Measurements from ENCODE around the gene AKAP13.

AKAP13 gene

GRCh38 chr15:85633859-85634258, 253.5 kb downstream of the AKAP13 start:
- DNase-seq (ENCODE audit: low spot score): no peak
- TF ChIP-seq CTCF (IDR thresholded peaks at IDR 0.05; ENCODE audit: extremely low read depth, missing control alignments): no peak

- no peak for DNase-seq (ENCODE audit: low spot score)
These were observed 255.9 kb downstream of the AKAP13 start for GRCh38 chr15:85636351-85636750.

GRCh38 chr15:85639752-85640381, 259.5 kb downstream of the AKAP13 start:
- TF ChIP-seq CTCF (IDR thresholded peaks at IDR 0.05; ENCODE audit: extremely low read depth, missing control alignments): no peak
- DNase-seq (ENCODE audit: low spot score): peak; percentile 21

More at GRCh38 chr15:85636351-85636750, 255.9 kb downstream of the AKAP13 start:
- no peak for TF ChIP-seq CTCF (IDR thresholded peaks at IDR 0.05; ENCODE audit: extremely low read depth, missing control alignments)

GRCh38 chr15:85642065-85642692, 261.8 kb downstream of the AKAP13 start:
- TF ChIP-seq CTCF (IDR thresholded peaks at IDR 0.05; ENCODE audit: extremely low read depth, missing control alignments): no peak
- DNase-seq (ENCODE audit: low spot score): no peak

GRCh38 chr15:85642693-85643066, 262.3 kb downstream of the AKAP13 start:
- no peak for DNase-seq (ENCODE audit: low spot score)
- TF ChIP-seq CTCF (IDR thresholded peaks at IDR 0.05; ENCODE audit: extremely low read depth, missing control alignments): no peak

GRCh38 chr15:85646538-85647091, 266.2 kb downstream of the AKAP13 start:
- peak; percentile 53 for DNase-seq (ENCODE audit: low spot score)
- no peak for TF ChIP-seq CTCF (IDR thresholded peaks at IDR 0.05; ENCODE audit: extremely low read depth, missing control alignments)

GRCh38 chr15:85649372-85649771, 269.0 kb downstream of the AKAP13 start:
- no peak for TF ChIP-seq CTCF (IDR thresholded peaks at IDR 0.05; ENCODE audit: extremely low read depth, missing control alignments)
- DNase-seq (ENCODE audit: low spot score): peak; percentile 37
